Measurements from ENCODE around the gene FILIP1.

GRCh38 chr6:75412969-75413662, 80.5 kb downstream of the FILIP1 start:
- TF ChIP-seq CTCF (IDR thresholded peaks at IDR 0.05; ENCODE audit: insufficient read depth, low read depth, low read length) (no peak), EZH2 (IDR thresholded peaks at IDR 0.05; ENCODE audit: insufficient read depth, low read length) (no peak)
